Stimulated activated CD4-positive, alpha-beta T cell treated with anti-CD3 and anti-CD28 coated beads, Interleukin-2, amount 100 ng/mL, for 48 hours (primary cell): Measurements from ENCODE around the gene DENND6B.
"Not testable (repeated sequence)": the region's sequence is repeated elsewhere in the genome, so short reads cannot be mapped to it uniquely, and the experiment has no call there.

Experiments used
- DNase-seq, 2 donors: peaks; one replicate each; pipeline ENCODE4 v3.0.0-alpha.2; 2020

DENND6B gene

GRCh38 chr22:50338860-50339462 is 12.1 kb upstream of the DENND6B start:
- DNase-seq, result no peak

GRCh38 chr22:50338042-50338573 is 11.3 kb upstream of the DENND6B start:
- no peak for DNase-seq

GRCh38 chr22:50337262-50338041 is 10.6 kb upstream of the DENND6B start:
- no peak for DNase-seq

GRCh38 chr22:50334433-50334832 is 7.6 kb upstream of the DENND6B start:
- DNase-seq, result not testable (repeated sequence)

- DNase-seq, result no peak
Measured at GRCh38 chr22:50329236-50329635, 2.4 kb upstream of the DENND6B start.

- DNase-seq, result no peak
Measured at GRCh38 chr22:50327711-50328019, 853 bp upstream of the DENND6B start.

GRCh38 chr22:50326225-50326955 is 422 bp downstream of the DENND6B start:
- no peak for DNase-seq

GRCh38 chr22:50325444-50326224 is 1.2 kb downstream of the DENND6B start:
- DNase-seq, result no peak

- no peak for DNase-seq
Measured at GRCh38 chr22:50323900-50324299, 2.9 kb downstream of the DENND6B start.

- DNase-seq, result not testable (repeated sequence)
Measured at GRCh38 chr22:50322382-50323104, 4.3 kb downstream of the DENND6B start.

GRCh38 chr22:50320671-50321325 is 6.0 kb downstream of the DENND6B start:
- DNase-seq, result no peak

GRCh38 chr22:50320116-50320515 is 6.7 kb downstream of the DENND6B start:
- no peak for DNase-seq

GRCh38 chr22:50319503-50319951 is 7.3 kb downstream of the DENND6B start:
- no peak for DNase-seq

GRCh38 chr22:50318698-50319411 is 8.0 kb downstream of the DENND6B start:
- DNase-seq, result no peak

- no peak for DNase-seq
Measured at GRCh38 chr22:50318356-50318697, 8.5 kb downstream of the DENND6B start.

GRCh38 chr22:50317674-50318073 is 9.1 kb downstream of the DENND6B start:
- DNase-seq, result no peak

- no peak for DNase-seq
Measured at GRCh38 chr22:50317178-50317577, 9.6 kb downstream of the DENND6B start.

- no peak for DNase-seq
Measured at GRCh38 chr22:50316114-50317065, 10.4 kb downstream of the DENND6B start.

- no peak for DNase-seq
Measured at GRCh38 chr22:50315289-50316113, 11.3 kb downstream of the DENND6B start.
